Kidney (tissue), 14 donors: ENCODE data around the gene PRR16. TPM values are rescaled to one million over a fixed set of nuclear protein-coding genes. Genes with fewer than 3 reads are reported as not detected.

Experiments used
- DNase-seq, 5 donors: peaks; one replicate each; pipeline ENCODE4 v3.0.0-alpha.2; 2013 to 2020
- FAIRE-seq: peaks from 2 replicates; lab custom pipeline; 2012; peaks lifted over from hg19 to GRCh38; lab: Jason Lieb, UNC
- H3K27ac ChIP-seq, 2 donors: one replicate each; pipeline ENCODE4 v1.7.0; 2013; ENCODE audit warnings: low read depth in 2 of 2, low read length in 2 of 2, inconsistent platforms in 1 of 2
- H3K27me3 ChIP-seq: one replicate; pipeline ENCODE4 v1.7.1; 2013; ENCODE audit warnings: low read length, inconsistent platforms; ENCODE audit not compliant: control insufficient read depth, insufficient read depth
- H3K36me3 ChIP-seq, 3 donors: one replicate each; pipeline versions ENCODE4 v1.7.0 to v1.7.1; 2013; ENCODE audit warnings: low read length in 3 of 3, control low read depth in 1 of 3, inconsistent platforms in 1 of 3; ENCODE audit not compliant: insufficient read depth in 3 of 3, control insufficient read depth in 2 of 3
- H3K4me1 ChIP-seq, 3 donors: one replicate each; pipeline versions ENCODE4 v1.7.0 to v1.7.1; 2013; ENCODE audit warnings: low read length in 3 of 3, inconsistent platforms in 1 of 3, low read depth in 1 of 3; ENCODE audit not compliant: control insufficient read depth in 2 of 3, insufficient read depth in 2 of 3
- H3K4me3 ChIP-seq, 3 donors: one replicate each; pipeline versions ENCODE4 v1.7.0 to v1.8.1; 2013; ENCODE audit warnings: low read length in 3 of 3, control low read depth in 1 of 3, inconsistent platforms in 1 of 3
- H3K9ac ChIP-seq, 3 donors: one replicate each; pipeline versions ENCODE4 v1.7.0 to v1.7.1; 2013; ENCODE audit warnings: low read length in 3 of 3, control low read depth in 1 of 3, inconsistent platforms in 1 of 3
- H3K9me3 ChIP-seq, 3 donors: one replicate each; pipeline versions ENCODE4 v1.7.0 to v1.7.1; 2013; ENCODE audit warnings: low read length in 3 of 3, control low read depth in 1 of 3, inconsistent platforms in 1 of 3; ENCODE audit not compliant: control insufficient read depth in 2 of 3, insufficient read depth in 1 of 3
- intact Hi-C: fragments of 100-400 bp; cut with DNase I; formaldehyde crosslinking; loops from one replicate; pipeline ENCODE4 v1.11.1; 2022
- polyA plus RNA-seq: library from polyadenylated mRNA; stranded (reverse); fragments of 350-450 nt; fragmentation: Illumina TruSeq; extraction: RNeasy Lipid Tissue Mini Kit (QIAGEN cat#74804); gene quantifications from one replicate; pipeline ENCODE4 v1.2.3, GENCODE V29; 2014; ENCODE audit warnings: low read depth, low replicate concordance; ENCODE audit not compliant: insufficient read depth
- total RNA-seq: library from RNA; stranded (reverse); fragmentation: NEBNext Ultra II Directional; extraction: Animal tissue kit (Norgen Biotek cat#: 25700); gene quantifications from one replicate; pipeline ENCODE4 v1.2.1, GENCODE V29; 2021
- TF ChIP-seq, protein P1 (sequence below): IDR thresholded peaks from 3 replicates; pipeline ENCODE4 v1.5.1; 2012; ENCODE audit warnings: mild to moderate bottlenecking, moderate library complexity, borderline replicate concordance; ENCODE audit not compliant: insufficient read depth; ENCODE audit errors: extremely low read depth
- donor health status: control.
- donor health status: control.
- donor health status: control.
- donor health status: control.
- donor health status: control.
- donor health status: DM: yes; HTN: yes; CAD: no.
- donor health status: Normal renal cell carcinoma (clear cell type).

The PRR16 gene
- total and polyA plus RNA-seq, 2 donors from 2014 or later, result 2.4 to 3.6 TPM

GRCh38 chr5:120476063-120476462, 12.0 kb downstream of the PRR16 start:
- Histone ChIP-seq H3K27ac (no peak overlapping the region), H3K27me3 (no peaks in the 10 kb centered on the region), H3K4me1 (no peaks in the 10 kb centered on the region), H3K9me3 (no peaks in the 10 kb centered on the region), H3K4me3 (no peak overlapping the region), H3K9ac (no peak overlapping the region), H3K36me3 (no peaks in the 10 kb centered on the region)
- TF ChIP-seq, protein P1, sequence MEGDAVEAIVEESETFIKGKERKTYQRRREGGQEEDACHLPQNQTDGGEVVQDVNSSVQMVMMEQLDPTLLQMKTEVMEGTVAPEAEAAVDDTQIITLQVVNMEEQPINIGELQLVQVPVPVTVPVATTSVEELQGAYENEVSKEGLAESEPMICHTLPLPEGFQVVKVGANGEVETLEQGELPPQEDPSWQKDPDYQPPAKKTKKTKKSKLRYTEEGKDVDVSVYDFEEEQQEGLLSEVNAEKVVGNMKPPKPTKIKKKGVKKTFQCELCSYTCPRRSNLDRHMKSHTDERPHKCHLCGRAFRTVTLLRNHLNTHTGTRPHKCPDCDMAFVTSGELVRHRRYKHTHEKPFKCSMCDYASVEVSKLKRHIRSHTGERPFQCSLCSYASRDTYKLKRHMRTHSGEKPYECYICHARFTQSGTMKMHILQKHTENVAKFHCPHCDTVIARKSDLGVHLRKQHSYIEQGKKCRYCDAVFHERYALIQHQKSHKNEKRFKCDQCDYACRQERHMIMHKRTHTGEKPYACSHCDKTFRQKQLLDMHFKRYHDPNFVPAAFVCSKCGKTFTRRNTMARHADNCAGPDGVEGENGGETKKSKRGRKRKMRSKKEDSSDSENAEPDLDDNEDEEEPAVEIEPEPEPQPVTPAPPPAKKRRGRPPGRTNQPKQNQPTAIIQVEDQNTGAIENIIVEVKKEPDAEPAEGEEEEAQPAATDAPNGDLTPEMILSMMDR, result no peak
- no peak for DNase-seq
- intact Hi-C loops, result no loop called here
- FAIRE-seq, result no peak

GRCh38 chr5:120479066-120479465, 15.0 kb downstream of the PRR16 start:
- Histone ChIP-seq H3K27ac (no peak overlapping the region), H3K4me3 (no peak overlapping the region), H3K36me3 (no peaks in the 10 kb centered on the region), H3K9ac (no peak overlapping the region), H3K4me1 (no peaks in the 10 kb centered on the region), H3K9me3 (no peaks in the 10 kb centered on the region), H3K27me3 (no peaks in the 10 kb centered on the region)
- TF ChIP-seq, protein P1, result no peak
- intact Hi-C loops, result no loop called here
- no peak for FAIRE-seq
- no peak for DNase-seq

DNA sequence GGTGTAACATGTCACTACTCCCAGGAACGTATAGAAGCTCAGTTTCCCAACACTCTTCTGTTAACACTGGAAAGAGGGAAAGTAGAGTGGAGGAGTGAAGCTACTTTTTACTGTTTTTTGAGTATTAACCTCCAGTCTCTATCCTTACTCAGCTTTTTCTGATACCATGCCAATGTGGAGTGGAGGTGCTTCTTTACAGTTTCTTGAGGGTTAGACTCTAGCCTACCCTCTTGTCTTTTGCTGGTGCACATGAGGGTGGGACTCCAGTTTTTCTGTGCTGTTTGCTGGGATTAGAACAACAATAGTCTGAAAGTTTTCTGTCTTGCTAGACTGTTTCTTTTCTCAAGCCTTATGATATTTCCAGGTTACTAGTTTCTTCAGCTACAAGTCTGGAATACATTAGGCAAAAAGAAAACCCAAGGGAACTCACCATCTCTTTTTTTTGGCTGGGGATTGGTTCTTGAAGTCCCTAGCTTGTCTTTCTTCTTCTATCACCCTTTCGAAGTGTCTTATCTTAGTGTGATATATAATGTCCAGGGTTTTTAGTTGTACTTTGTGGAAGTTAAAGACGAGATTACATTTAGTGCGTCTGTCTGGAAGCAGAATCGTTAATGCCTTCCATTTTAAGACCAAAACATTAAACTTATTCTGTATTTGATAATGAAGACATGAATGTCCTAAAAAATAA, 35.9 kb downstream of the PRR16 start:
- TF ChIP-seq, protein P1, result no peak
- no peaks in the 10 kb centered on the region for H3K27me3 ChIP-seq
- H3K36me3 ChIP-seq, result no peaks in the 10 kb centered on the region
- FAIRE-seq (no peak), DNase-seq (no peak)
- H3K9ac ChIP-seq, result no peak overlapping the region
- no peak overlapping the region for H3K4me3 ChIP-seq
- no peaks in the 10 kb centered on the region for H3K4me1 ChIP-seq
- H3K27ac ChIP-seq, result no peak overlapping the region
- intact Hi-C loops, result no loop called here
- H3K9me3 ChIP-seq, result no peaks in the 10 kb centered on the region

GRCh38 chr5:120502531-120502930, 38.4 kb downstream of the PRR16 start:
- no peak for DNase-seq
- Histone ChIP-seq H3K9ac (no peak overlapping the region), H3K4me3 (no peak overlapping the region), H3K4me1 (no peaks in the 10 kb centered on the region), H3K36me3 (no peaks in the 10 kb centered on the region), H3K27me3 (no peaks in the 10 kb centered on the region), H3K27ac (no peak overlapping the region), H3K9me3 (no peaks in the 10 kb centered on the region)
- intact Hi-C loops, result no loop called here
- FAIRE-seq, result no peak
- TF ChIP-seq, protein P1, result no peak
